Measurements from ENCODE around the gene MYO9B. TPM values are rescaled to one million over a fixed set of nuclear protein-coding genes. Genes with fewer than 3 reads are reported as not detected.
A peak's percentile ranks its signal among the peaks of the same experiment; 100 is the strongest.

The MYO9B gene
- polyA plus RNA-seq, 2 of the 4 experiments (the other 2 are of a cell fraction), result 13.0 to 27.7 TPM

GRCh38 chr19:17049711-17050280 lies 25.8 kb upstream of the MYO9B start (continued):
- TF ChIP-seq PBX3 (IDR thresholded peaks at IDR 0.05) (no peak), NR3C1 (IDR thresholded peaks at IDR 0.05) (no peak), KDM1A (IDR thresholded peaks at IDR 0.05; ENCODE audit: low read depth) (no peak), CHD2 (IDR thresholded peaks at IDR 0.05; ENCODE audit: low read length, partially characterized antibody) (no peak), ZC3H11A (IDR thresholded peaks at IDR 0.05) (no peak), EHMT2 (IDR thresholded peaks at IDR 0.05; ENCODE audit: low read depth) (no peak), JUNB (IDR thresholded peaks at IDR 0.05) (no peak), ZFP36 (IDR thresholded peaks at IDR 0.05; ENCODE audit: borderline replicate concordance, partially characterized antibody) (no peak)

GRCh38 chr19:17052439-17052838 lies 23.1 kb upstream of the MYO9B start:
- peak in 1 of 2 experiments; percentile 42 for DNase-seq (ENCODE audit: low read depth in 1 of 2, low spot score in 1 of 2)
- no peak for FAIRE-seq
- Histone ChIP-seq H3K27ac (no peak overlapping the region), H3K4me2 (no peak overlapping the region), H3K4me3 (no peak overlapping the region), H3K9me3 (no peaks in the 10 kb centered on the region), H3K4me1 (no peaks in the 10 kb centered on the region)
- ChIA-PET CTCF (interaction anchor here (0.6 to 3.5 kb wide), 34 partner anchors 9 to 1422 kb away, joined by 3 to 41 read pairs (median 4); partner anchors contain the start of gene NWD1), POLR2A (no interaction called here)
- ATAC-seq, result peak; percentile 67 to 71
- TF ChIP-seq HOXB5 (CRISPR knock-in tag; IDR thresholded peaks at IDR 0.05) (no peak), SMC3 (IDR thresholded peaks at IDR 0.05) (peak; percentile 69), ESRRA (IDR thresholded peaks at IDR 0.05; ENCODE audit: borderline replicate concordance, low read length) (no peak), ZC3H11A (IDR thresholded peaks at IDR 0.05) (no peak), E2F6 (IDR thresholded peaks at IDR 0.05; ENCODE audit: borderline replicate concordance, low read depth) (no peak), HEYL (CRISPR knock-in tag; IDR thresholded peaks at IDR 0.05) (no peak), TP53 (CRISPR knock-in tag; IDR thresholded peaks at IDR 0.05) (no peak), ZNF302 (CRISPR knock-in tag; IDR thresholded peaks at IDR 0.05) (no peak), RNF2 (IDR thresholded peaks at IDR 0.05; ENCODE audit: borderline replicate concordance, low read depth) (no peak), CTCF (IDR thresholded peaks at IDR 0.05) (peak; percentile 52), CHD2 (IDR thresholded peaks at IDR 0.05; ENCODE audit: low read length, partially characterized antibody) (no peak), PHF8 (IDR thresholded peaks at IDR 0.05; ENCODE audit: borderline replicate concordance, low read depth) (no peak), ZSCAN20 (CRISPR knock-in tag; IDR thresholded peaks at IDR 0.05) (no peak), KDM5A (IDR thresholded peaks at IDR 0.05) (no peak), JUNB (IDR thresholded peaks at IDR 0.05) (no peak), HES2 (IDR thresholded peaks at IDR 0.05) (no peak), REST (IDR thresholded peaks at IDR 0.05) (no peak), RAD21 (conservative IDR thresholded peaks at IDR 0.05 in 1 of 2, IDR thresholded peaks at IDR 0.05 in 1 of 2) (peak; percentile 57 to 63), POLR2A (IDR thresholded peaks at IDR 0.05; ENCODE audit: low read length) (no peak)
- WGBS (ENCODE audit: missing lambda C conversion rate), result 38% methylated on average over 8 of the region's 8 CpGs

Measured in A549 (cell line).